Measurements from ENCODE around the gene ATPAF1.
"Not testable (repeated sequence)": the region's sequence is repeated elsewhere in the genome, so short reads cannot be mapped to it uniquely, and the experiment has no call there.

ATPAF1 gene

GRCh38 chr1:46681333-46682034 is 13.3 kb upstream of the ATPAF1 start:
- no peak for DNase-seq (ENCODE audit: low read depth)

- no peak for DNase-seq (ENCODE audit: low read depth)
Measured at GRCh38 chr1:46679789-46680573, 11.8 kb upstream of the ATPAF1 start.

- DNase-seq (ENCODE audit: low read depth) = no peak
Measured at GRCh38 chr1:46677339-46677738, 9.2 kb upstream of the ATPAF1 start.

- DNase-seq (ENCODE audit: low read depth) = no peak
Measured at GRCh38 chr1:46676531-46676930, 8.4 kb upstream of the ATPAF1 start.

- no peak for DNase-seq (ENCODE audit: low read depth)
Measured at GRCh38 chr1:46675549-46676314, 7.6 kb upstream of the ATPAF1 start.

- no peak for DNase-seq (ENCODE audit: low read depth)
Measured at GRCh38 chr1:46673749-46674182, 5.6 kb upstream of the ATPAF1 start.

- no peak for DNase-seq (ENCODE audit: low read depth)
Measured at GRCh38 chr1:46672696-46673095, 4.5 kb upstream of the ATPAF1 start.

GRCh38 chr1:46671554-46671953 is 3.4 kb upstream of the ATPAF1 start, which contains the start of gene TEX38:
Gene TEX38, plus strand, starts transcription at chr1:46671854. Its CDS starts 81 bp downstream, at chr1:46671935.
- no peak for DNase-seq (ENCODE audit: low read depth)

GRCh38 chr1:46670134-46670533 is 2.0 kb upstream of the ATPAF1 start:
- no peak for DNase-seq (ENCODE audit: low read depth)

GRCh38 chr1:46665983-46666382 is 2.2 kb downstream of the ATPAF1 start:
- no peak for DNase-seq (ENCODE audit: low read depth)

- DNase-seq (ENCODE audit: low read depth) = not testable (repeated sequence)
Measured at GRCh38 chr1:46662919-46663318, 5.2 kb downstream of the ATPAF1 start.

GRCh38 chr1:46660116-46660515 is 8.0 kb downstream of the ATPAF1 start:
- not testable (repeated sequence) for DNase-seq (ENCODE audit: low read depth)

GRCh38 chr1:46659307-46659870 is 8.8 kb downstream of the ATPAF1 start:
- no peak for DNase-seq (ENCODE audit: low read depth)

- DNase-seq (ENCODE audit: low read depth) = no peak
Measured at GRCh38 chr1:46657775-46658174, 10.4 kb downstream of the ATPAF1 start.

- DNase-seq (ENCODE audit: low read depth) = no peak
Measured at GRCh38 chr1:46656643-46657042, 11.5 kb downstream of the ATPAF1 start.

- no peak for DNase-seq (ENCODE audit: low read depth)
Measured at GRCh38 chr1:46655848-46656247, 12.3 kb downstream of the ATPAF1 start.

GRCh38 chr1:46654698-46655097 is 13.5 kb downstream of the ATPAF1 start:
- not testable (repeated sequence) for DNase-seq (ENCODE audit: low read depth)

- DNase-seq (ENCODE audit: low read depth) = no peak
Measured at GRCh38 chr1:46654012-46654411, 14.2 kb downstream of the ATPAF1 start.

- no peak for DNase-seq (ENCODE audit: low read depth)
Measured at GRCh38 chr1:46653405-46653958, 14.7 kb downstream of the ATPAF1 start.

GRCh38 chr1:46652321-46653100 is 15.7 kb downstream of the ATPAF1 start:
- DNase-seq (ENCODE audit: low read depth) = no peak

- not testable (repeated sequence) for DNase-seq (ENCODE audit: low read depth)
Measured at GRCh38 chr1:46651152-46651551, 17.0 kb downstream of the ATPAF1 start.

All from activated T-helper 1 cell treated with Interleukin-2 at 50 U/mL for 16 hours (primary cell).